NT2/D1 (cell line): Measurements from ENCODE around the gene SDC4.

Experiments used
- SUZ12 ChIP-seq: IDR thresholded peaks from 2 replicates; pipeline ENCODE4 v1.6.1; 2011; ENCODE audit not compliant: insufficient read length, insufficient read depth; ENCODE audit errors: extremely low read depth
- YY1 ChIP-seq: IDR thresholded peaks from 2 replicates; pipeline ENCODE4 v1.6.1; 2011; ENCODE audit not compliant: insufficient read length, insufficient read depth
- ZNF274 ChIP-seq: IDR thresholded peaks from 2 replicates; pipeline ENCODE4 v1.6.1; 2011; ENCODE audit warnings: mild to moderate bottlenecking, low read depth, low read length

GRCh38 chr20:45339799-45340198 is 8.4 kb downstream of the SDC4 start:
- TF ChIP-seq YY1 (no peak), ZNF274 (no peak), SUZ12 (no peak)
